Left hindlimb (tissue), 1 donor: Measurements from ENCODE around the gene CHCHD6.

Experiments
- DNase-seq: peaks from one replicate; pipeline ENCODE4 v3.0.0-alpha.2; 2018

Gene CHCHD6

DNA sequence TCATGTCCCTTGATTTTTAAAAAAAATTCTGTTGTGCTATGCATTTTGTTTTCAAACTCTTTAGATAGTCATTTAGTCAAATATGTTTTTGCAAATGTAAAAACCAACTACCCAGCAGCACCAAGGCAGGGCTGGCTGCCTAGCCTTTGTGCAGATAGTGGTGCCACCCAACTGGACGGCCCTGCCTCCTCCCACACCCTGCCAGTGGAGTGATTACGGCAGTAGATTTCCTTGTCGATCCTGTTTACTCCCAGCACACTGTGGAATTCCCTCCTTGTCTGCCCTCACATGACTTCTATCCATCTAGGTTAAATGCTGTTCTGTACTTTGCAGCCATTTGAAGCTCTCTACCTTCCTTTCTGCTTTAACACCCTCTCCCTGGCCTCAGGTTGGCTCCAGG lies 199.5 kb downstream of the CHCHD6 start:
- no peak for DNase-seq

DNA sequence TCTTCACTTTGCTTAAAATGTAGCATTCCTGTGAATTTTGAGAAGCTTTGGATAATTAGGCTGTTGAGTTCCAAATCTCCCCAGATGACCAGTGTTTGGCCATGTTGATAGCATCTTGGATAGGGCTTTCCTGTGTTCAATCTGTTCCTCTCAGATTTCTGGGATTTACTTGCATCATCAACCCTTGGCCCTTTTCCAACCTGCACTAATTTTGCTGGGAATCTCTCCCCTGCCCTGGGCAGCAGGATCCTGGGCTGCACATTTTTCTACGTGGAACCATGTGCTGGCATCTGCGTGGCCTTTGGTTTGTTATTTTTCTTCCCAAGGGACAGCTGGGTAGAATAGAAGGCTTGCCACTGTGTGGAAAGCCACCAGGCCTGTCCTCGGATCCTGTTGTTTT lies 203.5 kb downstream of the CHCHD6 start:
- DNase-seq, result no peak

GRCh38 chr3:126908752-126909275 lies 204.8 kb downstream of the CHCHD6 start:
- DNase-seq, result no peak

GRCh38 chr3:126910231-126910630 lies 206.2 kb downstream of the CHCHD6 start:
- DNase-seq, result no peak

DNA sequence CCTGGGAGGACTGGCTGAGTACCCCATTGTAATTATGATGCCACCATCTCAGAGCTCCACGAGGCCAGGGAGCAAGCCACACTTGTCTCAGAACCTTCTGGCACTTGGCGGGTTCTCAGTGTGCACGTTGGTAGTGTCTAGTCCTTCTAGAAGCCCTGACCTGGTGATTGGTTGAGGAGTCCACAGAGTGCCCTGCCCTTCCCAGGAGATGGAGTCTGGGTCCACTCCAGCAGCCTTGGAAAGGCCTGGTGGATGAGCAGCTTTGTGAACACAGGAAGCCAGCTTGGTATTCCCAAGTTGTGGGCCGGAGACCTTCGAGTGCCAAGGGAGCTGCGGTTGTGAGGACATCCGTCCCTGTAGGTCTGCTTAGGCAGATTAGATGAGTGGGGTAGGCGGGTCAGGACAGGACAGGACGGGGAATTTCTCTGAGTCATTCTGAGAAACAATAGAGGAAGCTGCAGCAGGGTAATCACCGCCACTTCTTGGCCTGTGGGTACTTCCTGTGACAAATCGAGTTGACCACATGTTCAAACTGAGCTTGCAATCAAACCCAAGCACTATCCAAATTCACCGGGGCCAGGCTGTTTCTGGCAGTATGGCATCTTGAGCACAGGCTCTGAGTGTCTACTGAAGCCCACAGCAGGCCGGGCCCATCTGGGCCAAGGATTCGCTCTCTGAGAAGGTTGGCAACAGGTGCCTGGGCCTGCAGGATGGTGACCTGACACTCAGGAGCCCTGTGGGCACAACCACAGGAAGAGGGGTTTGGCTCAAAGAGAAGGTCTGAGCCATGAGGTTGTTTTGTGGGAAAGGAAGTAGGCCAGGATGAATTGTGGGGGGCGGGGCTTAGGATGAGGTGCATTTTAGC lies 207.4 kb downstream of the CHCHD6 start:
- DNase-seq, result peak; percentile 50

- no peak for DNase-seq
Observed at GRCh38 chr3:126912027-126912422, 208.0 kb downstream of the CHCHD6 start.

DNA sequence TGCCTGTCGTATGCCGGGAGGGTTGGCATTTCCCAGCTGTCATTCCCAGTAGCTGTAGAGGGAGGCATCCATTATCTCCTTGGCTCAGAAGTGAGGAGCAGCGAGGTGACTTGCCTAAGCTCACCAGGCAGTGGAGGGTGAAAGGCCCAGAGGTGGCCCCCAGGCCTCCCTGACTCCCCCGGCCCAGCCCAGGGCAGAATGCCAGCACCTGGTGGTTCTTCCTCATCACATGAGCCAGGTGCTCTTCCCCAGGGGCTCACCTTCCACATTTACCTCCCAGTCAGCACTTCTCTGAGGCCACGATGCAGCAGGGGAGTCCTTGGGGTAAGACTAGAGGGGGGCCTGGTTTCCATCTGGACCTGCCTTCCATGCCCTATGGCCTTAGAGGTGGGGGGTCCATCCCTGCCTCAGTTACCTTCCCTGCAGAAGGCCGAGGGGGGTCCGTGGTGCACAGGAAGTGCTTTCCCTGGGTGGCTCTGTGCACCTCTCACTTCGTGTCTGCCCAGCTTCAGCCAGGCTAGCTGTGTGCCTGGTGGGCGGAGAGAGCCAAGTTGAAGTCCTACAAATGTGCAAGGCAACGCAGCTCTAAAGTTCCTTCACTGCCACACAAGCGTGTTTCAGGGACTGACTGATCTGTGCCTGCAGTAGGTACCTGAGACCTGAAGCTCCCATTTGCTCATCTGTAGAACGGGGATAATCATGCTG lies 208.6 kb downstream of the CHCHD6 start:
- no peak for DNase-seq

DNA sequence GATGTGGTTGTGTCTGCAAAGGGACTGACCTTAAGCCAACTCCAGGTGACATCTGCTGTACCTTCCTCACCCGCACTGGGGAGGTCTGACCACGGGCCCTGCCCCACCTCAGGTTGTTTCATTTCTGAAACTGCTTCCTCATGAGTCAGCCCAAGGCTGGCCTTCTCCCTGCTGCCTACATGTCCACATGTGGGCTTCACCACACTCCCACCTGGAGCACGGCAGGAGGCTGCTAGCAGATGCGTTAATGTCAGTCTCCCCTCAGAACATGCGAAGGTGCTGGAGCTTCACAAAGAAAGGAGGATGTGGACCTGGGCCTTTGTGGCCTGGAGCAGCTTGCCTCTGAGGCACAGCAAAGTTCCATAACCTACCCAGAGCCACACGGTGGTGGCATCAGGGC lies 209.5 kb downstream of the CHCHD6 start:
- no peak for DNase-seq

DNA sequence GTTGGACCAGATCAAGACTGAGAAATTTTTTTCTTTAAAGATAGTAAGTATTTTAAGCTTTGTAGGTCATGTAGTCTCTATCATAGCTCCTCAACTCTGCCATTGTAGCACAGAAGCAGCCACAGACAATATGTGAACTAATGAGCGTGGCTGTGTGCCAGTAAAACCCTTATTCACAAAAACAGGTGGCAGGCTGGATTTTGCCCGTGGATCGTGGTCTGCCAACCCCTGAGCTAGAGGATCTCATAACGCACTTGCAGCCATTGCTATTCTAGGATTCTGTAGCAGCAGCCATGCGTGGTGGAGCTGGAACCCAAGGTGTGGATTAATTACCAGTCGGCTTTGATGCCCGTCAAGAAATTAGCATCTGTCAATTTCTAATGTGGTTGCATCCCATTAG lies 210.2 kb downstream of the CHCHD6 start:
- no peak for DNase-seq

- no peak for DNase-seq
Observed at GRCh38 chr3:126915015-126915414, 211.0 kb downstream of the CHCHD6 start.

DNA sequence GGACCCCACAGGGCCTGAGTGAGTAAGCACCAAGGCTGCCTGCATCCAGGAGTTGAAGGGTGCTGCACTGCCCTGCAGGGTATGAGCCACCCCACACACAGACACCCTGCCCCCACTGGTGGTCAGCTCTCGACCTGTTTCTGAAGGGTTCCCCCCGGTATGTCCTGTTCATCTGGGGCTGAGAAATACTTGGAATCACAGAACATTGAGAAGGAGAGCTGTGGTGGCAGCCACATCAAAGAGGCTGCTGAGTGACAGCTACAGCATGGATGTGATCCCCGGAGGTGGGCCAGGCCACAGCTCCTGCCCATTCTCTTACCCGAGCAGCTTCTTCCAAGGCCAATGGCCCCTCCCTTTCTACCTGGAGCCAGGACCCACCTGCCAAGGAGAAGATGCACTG lies 212.5 kb downstream of the CHCHD6 start:
- DNase-seq, result no peak

DNA sequence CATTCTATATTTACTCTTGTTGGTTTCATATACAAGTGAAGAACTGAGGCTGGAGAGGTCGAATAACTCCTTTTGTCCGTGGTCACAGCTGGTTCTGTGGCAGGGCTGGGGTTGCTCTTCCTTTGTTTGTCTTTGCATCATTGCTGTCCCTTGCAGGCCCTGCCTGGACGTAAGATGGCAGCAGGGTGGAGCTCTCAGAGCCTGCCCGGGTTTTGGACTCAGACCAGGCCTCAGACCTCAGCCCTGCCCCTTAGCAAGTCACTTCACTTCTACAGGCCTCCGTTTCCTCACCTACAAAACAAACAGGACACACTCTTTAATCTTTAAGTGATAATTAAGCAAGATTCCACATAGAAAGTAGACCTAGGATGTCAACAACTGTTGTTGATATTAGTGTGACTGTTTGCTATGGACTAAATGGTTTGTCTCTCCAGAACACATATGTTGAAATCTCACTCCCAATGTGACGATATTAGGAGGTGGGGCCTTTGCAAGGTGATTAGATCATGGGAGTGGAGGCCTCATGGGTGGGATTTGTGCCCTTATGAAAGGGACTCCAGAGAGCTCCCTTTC lies 213.3 kb downstream of the CHCHD6 start:
- no peak for DNase-seq

DNA sequence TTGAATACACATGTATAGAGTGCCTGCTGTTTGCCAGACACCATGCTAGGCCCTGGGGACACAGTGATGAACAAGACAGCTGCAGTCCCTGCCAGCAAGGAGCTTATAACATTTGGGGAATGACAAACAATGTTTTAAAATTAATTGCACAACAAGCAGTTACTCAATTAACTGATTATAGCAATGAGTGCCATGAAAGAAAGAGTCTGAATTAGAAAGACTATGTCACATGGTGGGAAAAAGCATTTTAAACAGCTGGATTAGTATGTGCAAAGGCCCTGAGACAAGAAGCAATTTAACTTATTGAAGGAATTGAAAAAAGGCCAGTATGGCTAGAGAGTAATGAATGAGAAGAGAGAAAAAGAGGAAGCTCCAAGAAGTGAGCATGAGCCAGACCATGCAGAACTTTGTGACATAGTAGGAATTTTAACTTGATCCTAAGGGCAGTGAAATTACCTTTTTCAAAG lies 214.3 kb downstream of the CHCHD6 start:
- DNase-seq, result no peak

GRCh38 chr3:126921085-126921824 lies 217.2 kb downstream of the CHCHD6 start:
- no peak for DNase-seq

GRCh38 chr3:126922466-126922865 lies 218.4 kb downstream of the CHCHD6 start:
- no peak for DNase-seq

DNA sequence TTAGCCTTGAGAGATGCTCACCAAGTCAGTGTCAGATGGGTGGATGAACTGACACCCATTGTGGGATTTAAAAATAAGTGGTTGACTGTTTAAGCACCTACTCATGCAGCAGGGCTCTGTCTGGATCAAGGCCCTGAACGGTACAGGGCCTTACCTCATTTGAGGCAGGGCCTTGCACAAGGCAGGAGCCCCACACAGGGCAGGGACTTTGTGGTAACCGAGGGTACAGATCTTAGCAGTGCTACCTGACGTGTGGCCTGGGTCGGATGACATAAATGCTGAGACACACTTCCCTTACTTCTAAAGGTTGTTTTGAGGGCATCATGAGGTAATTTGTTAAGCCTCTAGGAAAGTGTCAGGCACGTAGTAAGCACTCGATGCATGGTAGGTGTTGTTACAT lies 219.4 kb downstream of the CHCHD6 start:
- DNase-seq, result no peak

GRCh38 chr3:126923895-126924294 lies 219.9 kb downstream of the CHCHD6 start:
- DNase-seq, result no peak

GRCh38 chr3:126924458-126924857 lies 220.4 kb downstream of the CHCHD6 start:
- no peak for DNase-seq

GRCh38 chr3:126925411-126926171 lies 221.6 kb downstream of the CHCHD6 start:
- no peak for DNase-seq

- peak; percentile 60 for DNase-seq
Observed at GRCh38 chr3:126926684-126927400, 222.8 kb downstream of the CHCHD6 start.

- DNase-seq, result no peak
Observed at GRCh38 chr3:126927401-126927750, 223.3 kb downstream of the CHCHD6 start.

GRCh38 chr3:126927846-126928245 lies 223.8 kb downstream of the CHCHD6 start:
- no peak for DNase-seq
